GM23338 (cell line): ENCODE measurements around the gene PRDM5. TPM values are rescaled to one million over a fixed set of nuclear protein-coding genes. Genes with fewer than 3 reads are reported as not detected.

ENCODE experiments used
- ATAC-seq: fragments of 200-7000 bp; cut with Tn5 transposase; 3 replicates; pipeline ENCODE4 v1.9.1; 2020
- DNase-seq: peaks from one replicate; pipeline ENCODE4 v3.0.0-alpha.2; 2015; ENCODE audit warnings: low spot score
- H2AFZ ChIP-seq: fragments of 200-600 bp; sonication (generic); 2 replicates; pipeline ENCODE4 v1.8.0; 2016; ENCODE audit warnings: antibody characterized with exemption, mild to moderate bottlenecking, moderate library complexity
- H3F3A ChIP-seq: fragments of 200-600 bp; sonication (generic); replicated peaks from 2 replicates; pipeline ENCODE4 v1.8.0; 2017; ENCODE audit warnings: antibody characterized with exemption, mixed run types, low read depth
- H3K27ac ChIP-seq: fragments of 200-600 bp; sonication (generic); 2 replicates; pipeline ENCODE4 v1.6.1; 2016; ENCODE audit warnings: low read depth
- H3K27me3 ChIP-seq: fragments of 200-600 bp; sonication (generic); 2 replicates; pipeline ENCODE4 v1.8.0; 2016; ENCODE audit warnings: mild to moderate bottlenecking, mixed run types, moderate library complexity; ENCODE audit not compliant: insufficient read depth
- H3K36me3 ChIP-seq: fragments of 200-600 bp; sonication (generic); 2 replicates; pipeline ENCODE4 v1.8.0; 2016; ENCODE audit warnings: mild to moderate bottlenecking; ENCODE audit not compliant: insufficient read depth
- H3K4me1 ChIP-seq: fragments of 200-600 bp; sonication (generic); 2 replicates; pipeline ENCODE4 v1.8.0; 2016; ENCODE audit warnings: mild to moderate bottlenecking, moderate library complexity; ENCODE audit not compliant: insufficient read depth
- H3K4me2 ChIP-seq: fragments of 200-600 bp; sonication (generic); 2 replicates; pipeline ENCODE4 v1.7.1; 2017; ENCODE audit warnings: mixed run types
- H3K4me3 ChIP-seq: fragments of 200-600 bp; sonication (generic); 2 replicates; pipeline ENCODE4 v1.6.1; 2016; ENCODE audit warnings: mixed run types
- H3K79me2 ChIP-seq: fragments of 200-600 bp; sonication (generic); replicated peaks from 2 replicates; pipeline ENCODE4 v1.8.0; 2017; ENCODE audit warnings: mild to moderate bottlenecking; ENCODE audit not compliant: insufficient read depth
- H3K9me2 ChIP-seq: fragments of 200-600 bp; sonication (generic); 2 replicates; pipeline ENCODE4 v1.8.0; 2017; ENCODE audit not compliant: insufficient read depth
- H4K20me1 ChIP-seq: fragments of 200-600 bp; sonication (generic); replicated peaks from 2 replicates; pipeline ENCODE4 v1.8.0; 2017; ENCODE audit warnings: mild to moderate bottlenecking; ENCODE audit not compliant: insufficient read depth
- H3K27ac Mint-ChIP-seq: 2 replicates; pipeline ENCODE4 v1.8.0; 2020; ENCODE audit warnings: inconsistent platforms, mild to moderate bottlenecking, moderate library complexity, mixed read lengths
- H3K27me3 Mint-ChIP-seq: 3 replicates; pipeline ENCODE4 v1.8.0; 2022; ENCODE audit warnings: low read depth, mild to moderate bottlenecking, moderate library complexity, mixed read lengths, inconsistent platforms; ENCODE audit not compliant: insufficient read depth, poor library complexity
- H3K36me3 Mint-ChIP-seq: 3 replicates; pipeline ENCODE4 v1.8.0; 2021; ENCODE audit warnings: low read depth, mild to moderate bottlenecking, inconsistent platforms, moderate library complexity, mixed read lengths
- H3K4me1 Mint-ChIP-seq: 3 replicates; pipeline ENCODE4 v1.8.0; 2020; ENCODE audit warnings: mild to moderate bottlenecking, inconsistent platforms, mixed read lengths
- H3K4me3 Mint-ChIP-seq: 3 replicates; pipeline ENCODE4 v1.8.0; 2021; ENCODE audit warnings: moderate library complexity, mild to moderate bottlenecking, inconsistent platforms, mixed read lengths
- H3K9me3 Mint-ChIP-seq: 3 replicates; pipeline ENCODE4 v1.8.0; 2020; ENCODE audit warnings: moderate library complexity, mild to moderate bottlenecking, inconsistent platforms, mixed read lengths
- CREB1 ChIP-seq: fragments of 250-450 bp; sonication (Bioruptor Pico); IDR thresholded peaks from 2 replicates; pipeline ENCODE4 v1.5.0; 2020; ENCODE audit warnings: low read depth, mild to moderate bottlenecking, moderate library complexity
- EZH2 ChIP-seq: fragments of 200-600 bp; sonication (generic); IDR thresholded peaks from one replicate; pipeline ENCODE4 v1.8.0; 2017; ENCODE audit warnings: antibody characterized with exemption, mild to moderate bottlenecking, low read depth; ENCODE audit not compliant: unreplicated experiment
- JUNB ChIP-seq: IDR thresholded peaks from one replicate; pipeline ENCODE4 v1.6.1; 2016; ENCODE audit warnings: antibody characterized with exemption; ENCODE audit not compliant: unreplicated experiment
- NANOG ChIP-seq: IDR thresholded peaks from 2 replicates; pipeline ENCODE4 v1.6.1; 2016; ENCODE audit warnings: antibody characterized with exemption, borderline replicate concordance
- POLR2AphosphoS5 ChIP-seq: IDR thresholded peaks from 2 replicates; pipeline ENCODE4 v1.6.1; 2016; ENCODE audit warnings: antibody characterized with exemption, low read depth
- STAT1 ChIP-seq: IDR thresholded peaks from one replicate; pipeline ENCODE4 v1.6.1; 2016; ENCODE audit warnings: antibody characterized with exemption; ENCODE audit not compliant: unreplicated experiment
- ZNF114 ChIP-seq: fragments of 250-450 bp; sonication (Bioruptor Pico); IDR thresholded peaks from 2 replicates; pipeline ENCODE4 v1.5.0; 2020; ENCODE audit warnings: mild to moderate bottlenecking, moderate library complexity
- ZNF331 ChIP-seq: fragments of 250-450 bp; sonication (Bioruptor Pico); IDR thresholded peaks from 2 replicates; pipeline ENCODE4 v1.5.0; 2020; ENCODE audit warnings: low read depth, mild to moderate bottlenecking, moderate library complexity
- polyA plus RNA-seq: library from polyadenylated mRNA; unstranded; fragments of >200 nt; fragmentation: Nextera tagmentation; extraction: Ambion mirVana; gene quantifications from 2 replicates; pipeline ENCODE4 v1.2.1, GENCODE V29; 2016
- total RNA-seq: library from RNA; depleted of rRNA; stranded (reverse); fragments of >200 nt; shearing (Covaris generic); gene quantifications from 2 replicates; pipeline ENCODE4 v1.2.3, GENCODE V29; 2014
- TF ChIP-seq, protein P1 (sequence below): fragments of 250-450 bp; sonication (Bioruptor Pico); IDR thresholded peaks from 2 replicates; pipeline ENCODE4 v1.5.0; 2020; ENCODE audit warnings: mild to moderate bottlenecking, moderate library complexity
- TF ChIP-seq, protein P2 (sequence below), 2 experiments: fragments of 200-600 bp in 1 of 2; sonication (generic) in 1 of 2; conservative IDR thresholded peaks; 2 replicates each; pipeline versions ENCODE4 v1.5.1 to v1.6.1; 2016 to 2017; ENCODE audit warnings: antibody characterized with exemption in 2 of 2, low read depth in 2 of 2, mild to moderate bottlenecking in 2 of 2, moderate library complexity in 1 of 2
- TF ChIP-seq, protein P3 (sequence below): IDR thresholded peaks from one replicate; pipeline ENCODE4 v1.6.1; 2018; ENCODE audit warnings: antibody characterized with exemption; ENCODE audit not compliant: unreplicated experiment

PRDM5 gene
- total and polyA plus RNA-seq, 2 experiments from 2014 or later = 11.2 to 40.4 TPM

DNA sequence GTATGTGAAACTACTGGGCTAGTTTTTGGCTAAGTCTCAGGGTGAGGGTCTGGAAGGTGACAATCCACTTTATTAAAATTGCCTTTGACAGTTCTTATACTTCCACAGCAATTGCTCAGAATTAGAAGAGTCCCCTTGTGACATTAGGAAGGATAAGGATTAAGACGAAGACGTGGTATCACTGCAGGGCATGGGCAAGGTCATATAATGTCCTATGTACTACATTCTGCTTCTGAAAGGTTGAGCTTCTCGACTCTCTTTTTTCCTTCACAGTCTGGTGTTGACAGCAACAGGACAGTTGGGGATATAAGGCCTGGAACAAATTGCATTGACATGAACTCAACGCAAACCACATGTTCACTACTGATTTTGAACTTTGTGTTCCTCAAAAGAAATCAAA, 40.9 kb upstream of the PRDM5 start:
- Histone ChIP-seq H4K20me1 (no peaks in the 10 kb centered on the region), H3K36me3 (no peaks in the 10 kb centered on the region), H3K27ac (no peak overlapping the region), H3K27me3 (no peaks in the 10 kb centered on the region), H3K4me2 (no peak overlapping the region), H3K9me2 (no peaks in the 10 kb centered on the region), H3K79me2 (no peaks in the 10 kb centered on the region), H3F3A (no peaks in the 10 kb centered on the region), H3K4me1 (peaks cover 7% of the 10 kb centered on the region; the same call in 1 of the 2 replicates), H3K4me3 (no peak overlapping the region), H2AFZ (no peak overlapping the region; the same call in 1 of the 2 replicates)
- no peaks in the 10 kb centered on the region for H3K36me3 Mint-ChIP-seq
- H3K4me1 Mint-ChIP-seq = peaks cover 7% of the 10 kb centered on the region; the same call in 2 of the 3 replicates
- no peaks in the 10 kb centered on the region for H3K27me3 Mint-ChIP-seq
- H3K9me3 Mint-ChIP-seq = no peaks in the 10 kb centered on the region
- no peak for TF ChIP-seq POLR2AphosphoS5
- TF ChIP-seq NANOG = no peak
- TF ChIP-seq, protein P1, sequence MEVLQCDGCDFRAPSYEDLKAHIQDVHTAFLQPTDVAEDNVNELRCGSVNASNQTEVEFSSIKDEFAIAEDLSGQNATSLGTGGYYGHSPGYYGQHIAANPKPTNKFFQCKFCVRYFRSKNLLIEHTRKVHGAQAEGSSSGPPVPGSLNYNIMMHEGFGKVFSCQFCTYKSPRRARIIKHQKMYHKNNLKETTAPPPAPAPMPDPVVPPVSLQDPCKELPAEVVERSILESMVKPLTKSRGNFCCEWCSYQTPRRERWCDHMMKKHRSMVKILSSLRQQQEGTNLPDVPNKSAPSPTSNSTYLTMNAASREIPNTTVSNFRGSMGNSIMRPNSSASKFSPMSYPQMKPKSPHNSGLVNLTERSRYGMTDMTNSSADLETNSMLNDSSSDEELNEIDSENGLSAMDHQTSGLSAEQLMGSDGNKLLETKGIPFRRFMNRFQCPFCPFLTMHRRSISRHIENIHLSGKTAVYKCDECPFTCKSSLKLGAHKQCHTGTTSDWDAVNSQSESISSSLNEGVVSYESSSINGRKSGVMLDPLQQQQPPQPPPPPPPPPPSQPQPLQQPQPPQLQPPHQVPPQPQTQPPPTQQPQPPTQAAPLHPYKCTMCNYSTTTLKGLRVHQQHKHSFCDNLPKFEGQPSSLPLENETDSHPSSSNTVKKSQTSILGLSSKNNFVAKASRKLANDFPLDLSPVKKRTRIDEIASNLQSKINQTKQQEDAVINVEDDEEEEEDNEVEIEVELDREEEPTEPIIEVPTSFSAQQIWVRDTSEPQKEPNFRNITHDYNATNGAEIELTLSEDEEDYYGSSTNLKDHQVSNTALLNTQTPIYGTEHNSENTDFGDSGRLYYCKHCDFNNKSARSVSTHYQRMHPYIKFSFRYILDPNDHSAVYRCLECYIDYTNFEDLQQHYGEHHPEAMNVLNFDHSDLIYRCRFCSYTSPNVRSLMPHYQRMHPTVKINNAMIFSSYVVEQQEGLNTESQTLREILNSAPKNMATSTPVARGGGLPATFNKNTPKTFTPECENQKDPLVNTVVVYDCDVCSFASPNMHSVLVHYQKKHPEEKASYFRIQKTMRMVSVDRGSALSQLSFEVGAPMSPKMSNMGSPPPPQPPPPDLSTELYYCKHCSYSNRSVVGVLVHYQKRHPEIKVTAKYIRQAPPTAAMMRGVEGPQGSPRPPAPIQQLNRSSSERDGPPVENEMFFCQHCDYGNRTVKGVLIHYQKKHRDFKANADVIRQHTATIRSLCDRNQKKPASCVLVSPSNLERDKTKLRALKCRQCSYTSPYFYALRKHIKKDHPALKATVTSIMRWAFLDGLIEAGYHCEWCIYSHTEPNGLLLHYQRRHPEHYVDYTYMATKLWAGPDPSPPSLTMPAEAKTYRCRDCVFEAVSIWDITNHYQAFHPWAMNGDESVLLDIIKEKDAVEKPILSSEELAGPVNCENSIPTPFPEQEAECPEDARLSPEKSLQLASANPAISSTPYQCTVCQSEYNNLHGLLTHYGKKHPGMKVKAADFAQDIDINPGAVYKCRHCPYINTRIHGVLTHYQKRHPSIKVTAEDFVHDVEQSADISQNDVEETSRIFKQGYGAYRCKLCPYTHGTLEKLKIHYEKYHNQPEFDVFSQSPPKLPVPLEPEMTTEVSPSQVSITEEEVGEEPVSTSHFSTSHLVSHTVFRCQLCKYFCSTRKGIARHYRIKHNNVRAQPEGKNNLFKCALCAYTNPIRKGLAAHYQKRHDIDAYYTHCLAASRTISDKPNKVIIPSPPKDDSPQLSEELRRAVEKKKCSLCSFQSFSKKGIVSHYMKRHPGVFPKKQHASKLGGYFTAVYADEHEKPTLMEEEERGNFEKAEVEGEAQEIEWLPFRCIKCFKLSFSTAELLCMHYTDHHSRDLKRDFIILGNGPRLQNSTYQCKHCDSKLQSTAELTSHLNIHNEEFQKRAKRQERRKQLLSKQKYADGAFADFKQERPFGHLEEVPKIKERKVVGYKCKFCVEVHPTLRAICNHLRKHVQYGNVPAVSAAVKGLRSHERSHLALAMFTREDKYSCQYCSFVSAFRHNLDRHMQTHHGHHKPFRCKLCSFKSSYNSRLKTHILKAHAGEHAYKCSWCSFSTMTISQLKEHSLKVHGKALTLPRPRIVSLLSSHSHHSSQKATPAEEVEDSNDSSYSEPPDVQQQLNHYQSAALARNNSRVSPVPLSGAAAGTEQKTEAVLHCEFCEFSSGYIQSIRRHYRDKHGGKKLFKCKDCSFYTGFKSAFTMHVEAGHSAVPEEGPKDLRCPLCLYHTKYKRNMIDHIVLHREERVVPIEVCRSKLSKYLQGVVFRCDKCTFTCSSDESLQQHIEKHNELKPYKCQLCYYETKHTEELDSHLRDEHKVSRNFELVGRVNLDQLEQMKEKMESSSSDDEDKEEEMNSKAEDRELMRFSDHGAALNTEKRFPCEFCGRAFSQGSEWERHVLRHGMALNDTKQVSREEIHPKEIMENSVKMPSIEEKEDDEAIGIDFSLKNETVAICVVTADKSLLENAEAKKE (CRISPR knock-in tag) = no peak
- TF ChIP-seq, protein P2, sequence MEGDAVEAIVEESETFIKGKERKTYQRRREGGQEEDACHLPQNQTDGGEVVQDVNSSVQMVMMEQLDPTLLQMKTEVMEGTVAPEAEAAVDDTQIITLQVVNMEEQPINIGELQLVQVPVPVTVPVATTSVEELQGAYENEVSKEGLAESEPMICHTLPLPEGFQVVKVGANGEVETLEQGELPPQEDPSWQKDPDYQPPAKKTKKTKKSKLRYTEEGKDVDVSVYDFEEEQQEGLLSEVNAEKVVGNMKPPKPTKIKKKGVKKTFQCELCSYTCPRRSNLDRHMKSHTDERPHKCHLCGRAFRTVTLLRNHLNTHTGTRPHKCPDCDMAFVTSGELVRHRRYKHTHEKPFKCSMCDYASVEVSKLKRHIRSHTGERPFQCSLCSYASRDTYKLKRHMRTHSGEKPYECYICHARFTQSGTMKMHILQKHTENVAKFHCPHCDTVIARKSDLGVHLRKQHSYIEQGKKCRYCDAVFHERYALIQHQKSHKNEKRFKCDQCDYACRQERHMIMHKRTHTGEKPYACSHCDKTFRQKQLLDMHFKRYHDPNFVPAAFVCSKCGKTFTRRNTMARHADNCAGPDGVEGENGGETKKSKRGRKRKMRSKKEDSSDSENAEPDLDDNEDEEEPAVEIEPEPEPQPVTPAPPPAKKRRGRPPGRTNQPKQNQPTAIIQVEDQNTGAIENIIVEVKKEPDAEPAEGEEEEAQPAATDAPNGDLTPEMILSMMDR (conservative IDR thresholded peaks at IDR 0.05; ENCODE audit: low read depth in 2 of 2) = no peak
- no peak for TF ChIP-seq EZH2
- TF ChIP-seq STAT1 = no peak
- no peak for TF ChIP-seq ZNF114 (CRISPR knock-in tag)
- TF ChIP-seq JUNB = no peak
- no peak for TF ChIP-seq ZNF331 (CRISPR knock-in tag)
- TF ChIP-seq CREB1 = no peak
- TF ChIP-seq, protein P3, sequence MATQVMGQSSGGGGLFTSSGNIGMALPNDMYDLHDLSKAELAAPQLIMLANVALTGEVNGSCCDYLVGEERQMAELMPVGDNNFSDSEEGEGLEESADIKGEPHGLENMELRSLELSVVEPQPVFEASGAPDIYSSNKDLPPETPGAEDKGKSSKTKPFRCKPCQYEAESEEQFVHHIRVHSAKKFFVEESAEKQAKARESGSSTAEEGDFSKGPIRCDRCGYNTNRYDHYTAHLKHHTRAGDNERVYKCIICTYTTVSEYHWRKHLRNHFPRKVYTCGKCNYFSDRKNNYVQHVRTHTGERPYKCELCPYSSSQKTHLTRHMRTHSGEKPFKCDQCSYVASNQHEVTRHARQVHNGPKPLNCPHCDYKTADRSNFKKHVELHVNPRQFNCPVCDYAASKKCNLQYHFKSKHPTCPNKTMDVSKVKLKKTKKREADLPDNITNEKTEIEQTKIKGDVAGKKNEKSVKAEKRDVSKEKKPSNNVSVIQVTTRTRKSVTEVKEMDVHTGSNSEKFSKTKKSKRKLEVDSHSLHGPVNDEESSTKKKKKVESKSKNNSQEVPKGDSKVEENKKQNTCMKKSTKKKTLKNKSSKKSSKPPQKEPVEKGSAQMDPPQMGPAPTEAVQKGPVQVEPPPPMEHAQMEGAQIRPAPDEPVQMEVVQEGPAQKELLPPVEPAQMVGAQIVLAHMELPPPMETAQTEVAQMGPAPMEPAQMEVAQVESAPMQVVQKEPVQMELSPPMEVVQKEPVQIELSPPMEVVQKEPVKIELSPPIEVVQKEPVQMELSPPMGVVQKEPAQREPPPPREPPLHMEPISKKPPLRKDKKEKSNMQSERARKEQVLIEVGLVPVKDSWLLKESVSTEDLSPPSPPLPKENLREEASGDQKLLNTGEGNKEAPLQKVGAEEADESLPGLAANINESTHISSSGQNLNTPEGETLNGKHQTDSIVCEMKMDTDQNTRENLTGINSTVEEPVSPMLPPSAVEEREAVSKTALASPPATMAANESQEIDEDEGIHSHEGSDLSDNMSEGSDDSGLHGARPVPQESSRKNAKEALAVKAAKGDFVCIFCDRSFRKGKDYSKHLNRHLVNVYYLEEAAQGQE = no peak
- DNase-seq (no peak), ATAC-seq (no peak)
- H3K4me3 Mint-ChIP-seq = no peak overlapping the region
- H3K27ac Mint-ChIP-seq = no peak overlapping the region
